Measurements from ENCODE around the gene C22orf31.

DNA sequence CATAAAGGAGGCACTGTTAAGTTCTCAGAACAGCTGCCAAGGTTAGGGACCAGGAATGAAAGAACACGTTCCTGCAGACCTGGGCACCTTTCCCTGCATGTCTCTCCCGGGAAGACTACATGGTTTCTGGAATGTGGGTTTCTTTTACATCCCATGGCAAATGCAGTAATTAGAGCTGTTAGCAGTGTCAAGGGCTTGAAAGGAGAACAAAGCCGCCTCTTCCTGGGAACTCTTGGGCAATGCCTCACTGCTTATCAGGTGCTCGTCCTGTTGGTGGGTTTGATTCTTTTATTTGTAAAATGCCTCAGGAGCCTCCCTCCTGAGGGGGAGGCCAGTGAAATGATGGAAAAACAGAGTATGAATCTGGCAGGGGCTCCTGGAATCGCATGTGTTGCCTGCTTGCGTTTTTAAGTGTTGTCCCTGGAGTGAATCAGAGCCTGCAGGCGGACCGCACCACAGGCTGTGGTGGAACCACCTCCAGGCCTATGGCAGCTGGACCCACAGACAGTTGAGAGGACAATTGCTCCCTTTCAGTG is 723 bp upstream of the C22orf31 start:
- TF ChIP-seq, protein P1, sequence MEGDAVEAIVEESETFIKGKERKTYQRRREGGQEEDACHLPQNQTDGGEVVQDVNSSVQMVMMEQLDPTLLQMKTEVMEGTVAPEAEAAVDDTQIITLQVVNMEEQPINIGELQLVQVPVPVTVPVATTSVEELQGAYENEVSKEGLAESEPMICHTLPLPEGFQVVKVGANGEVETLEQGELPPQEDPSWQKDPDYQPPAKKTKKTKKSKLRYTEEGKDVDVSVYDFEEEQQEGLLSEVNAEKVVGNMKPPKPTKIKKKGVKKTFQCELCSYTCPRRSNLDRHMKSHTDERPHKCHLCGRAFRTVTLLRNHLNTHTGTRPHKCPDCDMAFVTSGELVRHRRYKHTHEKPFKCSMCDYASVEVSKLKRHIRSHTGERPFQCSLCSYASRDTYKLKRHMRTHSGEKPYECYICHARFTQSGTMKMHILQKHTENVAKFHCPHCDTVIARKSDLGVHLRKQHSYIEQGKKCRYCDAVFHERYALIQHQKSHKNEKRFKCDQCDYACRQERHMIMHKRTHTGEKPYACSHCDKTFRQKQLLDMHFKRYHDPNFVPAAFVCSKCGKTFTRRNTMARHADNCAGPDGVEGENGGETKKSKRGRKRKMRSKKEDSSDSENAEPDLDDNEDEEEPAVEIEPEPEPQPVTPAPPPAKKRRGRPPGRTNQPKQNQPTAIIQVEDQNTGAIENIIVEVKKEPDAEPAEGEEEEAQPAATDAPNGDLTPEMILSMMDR (IDR thresholded peaks at IDR 0.05; ENCODE audit: insufficient read depth, low read length, poor library complexity, severe bottlenecking), result no peak
- TF ChIP-seq EZH2phosphoT487 (conservative IDR thresholded peaks at IDR 0.05; ENCODE audit: low read length), result no peak

Measured in SU-DHL-6 (cell line).